ENCODE data around the gene MAP7. TPM values are rescaled to one million over a fixed set of nuclear protein-coding genes. Genes with fewer than 3 reads are reported as not detected.
A peak's percentile ranks its signal among the peaks of the same experiment; 100 is the strongest.

MAP7 gene
- total and polyA plus RNA-seq, 9 of the 15 experiments (the other 6 are each of a cell fraction or from before 2014, with no cell fraction given): 0.76 to 7.7 (median 3.9) TPM

DNA sequence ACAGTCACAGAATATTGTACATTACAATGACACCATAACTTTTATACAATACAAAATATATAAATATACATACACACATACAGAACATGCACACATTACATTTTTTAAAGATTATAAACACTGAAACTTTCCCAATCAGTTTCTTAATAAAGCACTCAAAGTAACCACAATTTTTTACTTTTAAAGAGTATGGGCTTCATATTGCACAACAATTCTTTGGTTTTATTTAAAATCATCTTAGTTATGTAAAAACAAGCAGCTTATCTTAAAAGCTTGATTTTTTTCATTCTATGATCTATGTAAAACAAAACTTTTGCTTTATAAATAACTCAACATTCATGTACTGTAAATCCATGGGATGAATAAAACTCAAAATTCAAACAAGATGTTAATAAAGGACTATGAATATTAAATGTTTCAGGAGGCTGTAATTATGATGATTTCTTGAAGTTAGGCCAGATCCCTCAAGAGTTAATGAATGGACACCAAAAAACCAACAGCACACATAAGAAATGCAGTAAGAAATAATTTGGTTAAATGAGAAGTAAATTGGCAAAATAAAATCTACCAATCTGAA is 167.5 kb downstream of the MAP7 start:
- no peak overlapping the region for H3K9ac ChIP-seq (ENCODE audit: insufficient read depth in 1 of 2, low read depth in 2 of 2, low read length in 2 of 2)
- no peaks in the 10 kb centered on the region for H3K36me3 ChIP-seq (ENCODE audit: control insufficient read depth, insufficient read depth, low read length)
- in situ Hi-C loops (cut with MboI): no loop called here
- no peaks in the 10 kb centered on the region for H4K20me1 ChIP-seq (replicated peaks; ENCODE audit: control insufficient read depth, insufficient read depth, low read length)
- ATAC-seq (no peak), DNase-seq (ENCODE audit: extremely low read depth in 1 of 4, low spot score in 3 of 4) (no peak), FAIRE-seq (no peak)
- no peaks in the 10 kb centered on the region for H3K4me1 ChIP-seq (replicated peaks in 1 of 2; ENCODE audit: control insufficient read depth in 2 of 2, insufficient read depth in 2 of 2, low read length in 2 of 2)
- ChIA-PET POLR2A (no interaction called here), CTCF (ENCODE audit: low intra/inter-chr PET ratio) (interaction anchor here (0.6 kb wide), 1 partner anchor 84 kb away, joined by 4 read pairs; no protein-coding TSS in a partner anchor)
- BruUV-seq (replicated peaks): no TSS peak
- H3K4me2 ChIP-seq (ENCODE audit: insufficient read depth, low read length): no peak overlapping the region
- intact Hi-C loops (cut with micrococcal nuclease): no loop called here
- H3K4me3 ChIP-seq: no peak overlapping the region
- no peak overlapping the region for H3K27ac ChIP-seq (ENCODE audit: extremely low read depth, low read depth, low read length)
- no peak overlapping the region for H2AFZ ChIP-seq (ENCODE audit: low read depth, low read length)
- H3K27me3 ChIP-seq (ENCODE audit: control insufficient read depth in 2 of 2, insufficient read depth in 2 of 2, low read length in 2 of 2): peaks cover 0 to under 1% of the 10 kb centered on the region in 2 experiments; a peak in 1 of 5 replicates
- H3K9me1 ChIP-seq (ENCODE audit: control insufficient read depth, insufficient read depth, low read length): no peaks in the 10 kb centered on the region
- no peaks in the 10 kb centered on the region for H3K79me2 ChIP-seq (ENCODE audit: control insufficient read depth, insufficient read depth, low read length)
- H3K9me3 ChIP-seq (replicated peaks; ENCODE audit: control insufficient read depth, insufficient read depth, low read depth, low read length): no peaks in the 10 kb centered on the region
- TF ChIP-seq CEBPG (CRISPR knock-in tag; IDR thresholded peaks at IDR 0.05): no peak
- peak; percentile 44 to 67 for TF ChIP-seq CEBPG (tag; conservative IDR thresholded peaks at IDR 0.05 in 1 of 2, IDR thresholded peaks at IDR 0.05 in 1 of 2)
- TF ChIP-seq SMARCE1 (IDR thresholded peaks at IDR 0.05): no peak
- TF ChIP-seq CEBPB (tag; IDR thresholded peaks at IDR 0.05): peak; percentile 76

- in situ Hi-C loops (cut with MboI): no loop called here
- no peak overlapping the region for H2AFZ ChIP-seq (ENCODE audit: low read depth, low read length)
- peak; percentile 89 to 90 for TF ChIP-seq RAD21 (CRISPR knock-in tag; conservative IDR thresholded peaks at IDR 0.05 in 1 of 2, IDR thresholded peaks at IDR 0.05 in 1 of 2)
- no peak for TF ChIP-seq RBM17 (IDR thresholded peaks at IDR 0.05; ENCODE audit: borderline replicate concordance, low read depth, low read length)
- no peak for TF ChIP-seq XRCC5 (IDR thresholded peaks at IDR 0.05; ENCODE audit: low read depth, low read length)
- TF ChIP-seq, protein P1, sequence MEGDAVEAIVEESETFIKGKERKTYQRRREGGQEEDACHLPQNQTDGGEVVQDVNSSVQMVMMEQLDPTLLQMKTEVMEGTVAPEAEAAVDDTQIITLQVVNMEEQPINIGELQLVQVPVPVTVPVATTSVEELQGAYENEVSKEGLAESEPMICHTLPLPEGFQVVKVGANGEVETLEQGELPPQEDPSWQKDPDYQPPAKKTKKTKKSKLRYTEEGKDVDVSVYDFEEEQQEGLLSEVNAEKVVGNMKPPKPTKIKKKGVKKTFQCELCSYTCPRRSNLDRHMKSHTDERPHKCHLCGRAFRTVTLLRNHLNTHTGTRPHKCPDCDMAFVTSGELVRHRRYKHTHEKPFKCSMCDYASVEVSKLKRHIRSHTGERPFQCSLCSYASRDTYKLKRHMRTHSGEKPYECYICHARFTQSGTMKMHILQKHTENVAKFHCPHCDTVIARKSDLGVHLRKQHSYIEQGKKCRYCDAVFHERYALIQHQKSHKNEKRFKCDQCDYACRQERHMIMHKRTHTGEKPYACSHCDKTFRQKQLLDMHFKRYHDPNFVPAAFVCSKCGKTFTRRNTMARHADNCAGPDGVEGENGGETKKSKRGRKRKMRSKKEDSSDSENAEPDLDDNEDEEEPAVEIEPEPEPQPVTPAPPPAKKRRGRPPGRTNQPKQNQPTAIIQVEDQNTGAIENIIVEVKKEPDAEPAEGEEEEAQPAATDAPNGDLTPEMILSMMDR (IDR thresholded peaks at IDR 0.05 in 2 of 3, conservative IDR thresholded peaks at IDR 0.05 in 1 of 3; ENCODE audit: insufficient read depth in 2 of 3, low read depth in 1 of 3, low read length in 3 of 3): peak in 2 of 3 experiments; percentile 31 to 50; a peak in 2 of 6 replicates
Observed at GRCh38 chr6:136378888-136379287, 171.3 kb downstream of the MAP7 start.

More at GRCh38 chr6:136378888-136379287, 171.3 kb downstream of the MAP7 start:
- no TSS peak for BruUV-seq (replicated peaks)
- no peak overlapping the region for H3K27ac ChIP-seq (ENCODE audit: extremely low read depth, low read depth, low read length)
- H3K9me3 ChIP-seq (replicated peaks; ENCODE audit: control insufficient read depth, insufficient read depth, low read depth, low read length): no peaks in the 10 kb centered on the region
- no peaks in the 10 kb centered on the region for H4K20me1 ChIP-seq (replicated peaks; ENCODE audit: control insufficient read depth, insufficient read depth, low read length)
- no peak overlapping the region for H3K4me2 ChIP-seq (ENCODE audit: insufficient read depth, low read length)
- H3K4me3 ChIP-seq: no peak overlapping the region
- intact Hi-C loops (cut with micrococcal nuclease): loop anchor here (1.0 kb wide), 1 partner anchor 168 kb away; no protein-coding TSS in a partner anchor
- ATAC-seq (peak; percentile 76), DNase-seq (ENCODE audit: extremely low read depth in 1 of 4, low spot score in 3 of 4) (peak in 1 of 4 experiments; percentile 36), FAIRE-seq (no peak)
- no peaks in the 10 kb centered on the region for H3K79me2 ChIP-seq (ENCODE audit: control insufficient read depth, insufficient read depth, low read length)
- H3K9me1 ChIP-seq (ENCODE audit: control insufficient read depth, insufficient read depth, low read length): no peaks in the 10 kb centered on the region
- H3K36me3 ChIP-seq (ENCODE audit: control insufficient read depth, insufficient read depth, low read length): no peaks in the 10 kb centered on the region
- ChIA-PET CTCF (ENCODE audit: low intra/inter-chr PET ratio) (interaction anchor here (0.6 kb wide), 2 partner anchors 169 to 550 kb away, joined by 3 read pairs; no protein-coding TSS in a partner anchor), POLR2A (interaction anchor here (1.4 to 1.9 kb wide), 2 partner anchors 13 to 19 kb away, joined by 3 to 8 read pairs; no protein-coding TSS in a partner anchor)
- H3K27me3 ChIP-seq (ENCODE audit: control insufficient read depth in 2 of 2, insufficient read depth in 2 of 2, low read length in 2 of 2): peaks cover 2 to 6% of the 10 kb centered on the region in 2 experiments; a peak in 3 of 5 replicates
- no peak overlapping the region for H3K9ac ChIP-seq (ENCODE audit: insufficient read depth in 1 of 2, low read depth in 2 of 2, low read length in 2 of 2)
- H3K4me1 ChIP-seq (replicated peaks in 1 of 2; ENCODE audit: control insufficient read depth in 2 of 2, insufficient read depth in 2 of 2, low read length in 2 of 2): no peaks in the 10 kb centered on the region
